Cardiac muscle cell (in vitro differentiated cells and primary cell): ENCODE data around the gene GPRASP1. TPM values are rescaled to one million over a fixed set of nuclear protein-coding genes. Genes with fewer than 3 reads are reported as not detected.
A peak's percentile ranks its signal among the peaks of the same experiment; 100 is the strongest.

Experiments used
- DNase-seq, 2 donors: peaks; one replicate each; pipeline versions ENCODE4 v3.0.0 to v3.0.0-alpha.2; 2010 to 2017; ENCODE audit warnings: low read depth in 1 of 2, low spot score in 1 of 2
- H3K27ac ChIP-seq: fragments of 200-600 bp; sonication (generic); 2 replicates; pipeline ENCODE4 v1.5.1; 2016
- H3K27me3 ChIP-seq: fragments of 200-600 bp; sonication (generic); 2 replicates; pipeline ENCODE4 v1.6.0; 2016; ENCODE audit warnings: control low read depth
- H3K36me3 ChIP-seq: fragments of 200-600 bp; sonication (generic); 2 replicates; pipeline ENCODE4 v1.5.1; 2016; ENCODE audit warnings: control low read depth
- H3K4me1 ChIP-seq: fragments of 200-600 bp; sonication (generic); 2 replicates; pipeline ENCODE4 v1.8.1; 2017; ENCODE audit warnings: low read depth, mild to moderate bottlenecking, mixed run types
- H3K4me3 ChIP-seq: fragments of 200-600 bp; sonication (generic); 2 replicates; pipeline ENCODE4 v1.5.1; 2016; ENCODE audit warnings: mild to moderate bottlenecking
- H3K9me3 ChIP-seq: fragments of 200-600 bp; sonication (generic); 2 replicates; pipeline ENCODE4 v1.5.1; 2017; ENCODE audit warnings: low read depth, mild to moderate bottlenecking, control low read depth
- CTCF ChIP-seq: IDR thresholded peaks from 2 replicates; pipeline ENCODE4 v1.5.1; 2012; ENCODE audit warnings: low read depth, mild to moderate bottlenecking, low read length
- polyA plus RNA-seq: library from polyadenylated mRNA; unstranded; fragments of >200 nt; fragmentation: Nextera tagmentation; extraction: Ambion mirVana; gene quantifications from 2 replicates; pipeline ENCODE4 v1.2.1, GENCODE V29; 2016
- total RNA-seq: library from RNA; depleted of rRNA; stranded (reverse); fragments of >200 nt; gene quantifications from 2 replicates; pipeline ENCODE4 v1.2.3, GENCODE V29; 2016

The GPRASP1 gene
- total and polyA plus RNA-seq, 2 experiments from 2014 or later = 4.2 to 8.7 TPM

GRCh38 chrX:102627640-102628039, 23.6 kb upstream of the GPRASP1 start:
- Histone ChIP-seq H3K4me1 (no peaks in the 10 kb centered on the region), H3K4me3 (no peak overlapping the region), H3K9me3 (no peaks in the 10 kb centered on the region), H3K36me3 (no peaks in the 10 kb centered on the region), H3K27ac (no peak overlapping the region), H3K27me3 (no peaks in the 10 kb centered on the region)
- DNase-seq = no peak
- no peak for TF ChIP-seq CTCF

- no peak for DNase-seq
- Histone ChIP-seq H3K4me3 (no peak overlapping the region), H3K4me1 (no peaks in the 10 kb centered on the region), H3K27ac (no peak overlapping the region), H3K9me3 (peaks cover 5% of the 10 kb centered on the region), H3K27me3 (no peaks in the 10 kb centered on the region), H3K36me3 (no peaks in the 10 kb centered on the region)
- TF ChIP-seq CTCF = no peak
Measured at GRCh38 chrX:102637561-102637960, 13.7 kb upstream of the GPRASP1 start.

- Histone ChIP-seq H3K9me3 (no peaks in the 10 kb centered on the region), H3K27me3 (no peaks in the 10 kb centered on the region), H3K36me3 (no peaks in the 10 kb centered on the region), H3K4me1 (no peaks in the 10 kb centered on the region), H3K4me3 (peak overlapping the region; percentile 36), H3K27ac (no peak overlapping the region)
- no peak for TF ChIP-seq CTCF
- no peak for DNase-seq
Measured at GRCh38 chrX:102650903-102651241, 411 bp upstream of the GPRASP1 start.

- no peaks in the 10 kb centered on the region for H3K9me3 ChIP-seq
- peak; percentile 67 for TF ChIP-seq CTCF
- no peaks in the 10 kb centered on the region for H3K27me3 ChIP-seq
- no peak overlapping the region for H3K27ac ChIP-seq
- peak overlapping the region; percentile 36 for H3K4me3 ChIP-seq
- no peaks in the 10 kb centered on the region for H3K4me1 ChIP-seq
- DNase-seq = peak; percentile 15 to 57
- no peaks in the 10 kb centered on the region for H3K36me3 ChIP-seq
Measured at GRCh38 chrX:102652031-102652688, 877 bp downstream of the GPRASP1 start.

GRCh38 chrX:102654696-102655095, 3.4 kb downstream of the GPRASP1 start:
- H3K4me3 ChIP-seq = no peak overlapping the region
- TF ChIP-seq CTCF = no peak
- H3K27me3 ChIP-seq = no peaks in the 10 kb centered on the region
- peak in 1 of 2 donors; percentile 10 for DNase-seq
- H3K4me1 ChIP-seq = no peaks in the 10 kb centered on the region
- H3K36me3 ChIP-seq = no peaks in the 10 kb centered on the region
- H3K27ac ChIP-seq = no peak overlapping the region
- H3K9me3 ChIP-seq = no peaks in the 10 kb centered on the region
